HPDE6-E6E7 (cell line): ENCODE measurements around the gene IL25.

Experiments used
- DNase-seq: peaks from one replicate; pipeline ENCODE4 v3.0.0; 2011; ENCODE audit warnings: missing footprints; ENCODE audit errors: extremely low spot score

Gene IL25

GRCh38 chr14:23353433-23353780 lies 19.2 kb upstream of the IL25 start:
- no peak for DNase-seq

- DNase-seq, result no peak
Measured at GRCh38 chr14:23354990-23355389, 17.6 kb upstream of the IL25 start.

- DNase-seq, result no peak
Measured at GRCh38 chr14:23355871-23356435, 16.7 kb upstream of the IL25 start.

GRCh38 chr14:23356662-23357061 lies 15.9 kb upstream of the IL25 start:
- DNase-seq, result no peak

- DNase-seq, result no peak
Measured at GRCh38 chr14:23357261-23357660, 15.3 kb upstream of the IL25 start.

- no peak for DNase-seq
Measured at GRCh38 chr14:23358042-23358441, 14.6 kb upstream of the IL25 start.

GRCh38 chr14:23358553-23359166 lies 13.9 kb upstream of the IL25 start:
- no peak for DNase-seq

- no peak for DNase-seq
Measured at GRCh38 chr14:23359167-23359626, 13.4 kb upstream of the IL25 start.

- no peak for DNase-seq
Measured at GRCh38 chr14:23359722-23360447, 12.7 kb upstream of the IL25 start.

GRCh38 chr14:23360496-23360895 lies 12.1 kb upstream of the IL25 start:
- DNase-seq, result no peak

- no peak for DNase-seq
Measured at GRCh38 chr14:23361320-23361719, 11.3 kb upstream of the IL25 start.

- DNase-seq, result no peak
Measured at GRCh38 chr14:23361763-23362162, 10.8 kb upstream of the IL25 start.

- DNase-seq, result no peak
Measured at GRCh38 chr14:23362200-23362599, 10.4 kb upstream of the IL25 start.

GRCh38 chr14:23364164-23365035 lies 8.2 kb upstream of the IL25 start:
- no peak for DNase-seq

GRCh38 chr14:23365036-23365731 lies 7.4 kb upstream of the IL25 start, which contains the start of gene EFS:
Gene EFS (minus strand): TSS chr14:23365172. CDS start chr14:23365025, 147 bp downstream.
- DNase-seq, result peak; percentile 54

- peak; percentile 80 for DNase-seq
Measured at GRCh38 chr14:23365732-23366425, 6.7 kb upstream of the IL25 start.

- peak; percentile 95 for DNase-seq
Measured at GRCh38 chr14:23366426-23366921, 6.1 kb upstream of the IL25 start.

GRCh38 chr14:23370221-23370620 lies 2.4 kb upstream of the IL25 start:
- DNase-seq, result no peak

GRCh38 chr14:23371865-23372264 lies 744 bp upstream of the IL25 start:
- DNase-seq, result no peak

GRCh38 chr14:23373041-23373440 lies 432 bp downstream of the IL25 start:
- no peak for DNase-seq
